GM18505 (cell line): Measurements from ENCODE around the gene GNAI1.

Experiments used
- ATAC-seq: cut with Tn5 transposase; IDR thresholded peaks from one replicate; pipeline ENCODE4 v1.9.1; 2021; ENCODE audit not compliant: unreplicated experiment
- POLR2A ChIP-seq: IDR thresholded peaks from 4 replicates; pipeline ENCODE4 v1.6.1; 2011; ENCODE audit warnings: borderline replicate concordance; ENCODE audit not compliant: insufficient read depth, insufficient read length; ENCODE audit errors: extremely low read depth

Gene GNAI1

GRCh38 chr7:80187727-80188126, 53.1 kb downstream of the GNAI1 start:
- no peak for ATAC-seq
- TF ChIP-seq POLR2A: no peak

GRCh38 chr7:80189638-80190037, 55.0 kb downstream of the GNAI1 start:
- TF ChIP-seq POLR2A: no peak
- ATAC-seq: no peak

GRCh38 chr7:80197627-80198026, 63.0 kb downstream of the GNAI1 start:
- no peak for TF ChIP-seq POLR2A
- ATAC-seq: no peak

GRCh38 chr7:80199051-80199450, 64.4 kb downstream of the GNAI1 start:
- ATAC-seq: no peak
- no peak for TF ChIP-seq POLR2A

- no peak for TF ChIP-seq POLR2A
- ATAC-seq: no peak
Measured at GRCh38 chr7:80204454-80204853, 69.8 kb downstream of the GNAI1 start.

- no peak for ATAC-seq
- TF ChIP-seq POLR2A: no peak
Measured at GRCh38 chr7:80204919-80205318, 70.3 kb downstream of the GNAI1 start.

GRCh38 chr7:80206763-80207162, 72.1 kb downstream of the GNAI1 start:
- ATAC-seq: peak; percentile 73
- no peak for TF ChIP-seq POLR2A

GRCh38 chr7:80207501-80207900, 72.9 kb downstream of the GNAI1 start:
- no peak for ATAC-seq
- no peak for TF ChIP-seq POLR2A

- no peak for ATAC-seq
- TF ChIP-seq POLR2A: no peak
Measured at GRCh38 chr7:80208700-80209099, 74.1 kb downstream of the GNAI1 start.

- ATAC-seq: no peak
- no peak for TF ChIP-seq POLR2A
Measured at GRCh38 chr7:80210400-80210799, 75.8 kb downstream of the GNAI1 start.

GRCh38 chr7:80213814-80214213, 79.2 kb downstream of the GNAI1 start:
- no peak for TF ChIP-seq POLR2A
- ATAC-seq: no peak

GRCh38 chr7:80215734-80216133, 81.1 kb downstream of the GNAI1 start:
- no peak for ATAC-seq

GRCh38 chr7:80216996-80217842, 82.6 kb downstream of the GNAI1 start:
- ATAC-seq: no peak
- TF ChIP-seq POLR2A: no peak

More at GRCh38 chr7:80215734-80216133, 81.1 kb downstream of the GNAI1 start:
- no peak for TF ChIP-seq POLR2A

- no peak for TF ChIP-seq POLR2A
- ATAC-seq: no peak
Measured at GRCh38 chr7:80218723-80219122, 84.1 kb downstream of the GNAI1 start.
